A549 treated with AZD9567 at 1 μM for 4 hours (cell line): ENCODE data around the gene GAREM1. TPM values are rescaled to one million over a fixed set of nuclear protein-coding genes. Genes with fewer than 3 reads are reported as not detected.

Experiments used
- total RNA-seq: library from RNA; stranded (reverse); fragments of 200-300 nt; extraction: Qiagen RNA extraction; gene quantifications from 5 replicates; pipeline ENCODE4 v1.2.3, GENCODE V29; 2022; ENCODE audit not compliant: insufficient read depth

Gene GAREM1
- 4.1 to 6.6 TPM (median 4.8 TPM) in 5 replicates for total RNA-seq

GRCh38 chr18:32470714-32471633 lies at the start of gene GAREM1:
Gene GAREM1 (minus strand): TSS chr18:32470882. CDS start chr18:32470428, 454 bp downstream.

